Measurements from ENCODE around the gene TRMT11. TPM values are rescaled to one million over a fixed set of nuclear protein-coding genes. Genes with fewer than 3 reads are reported as not detected.

TRMT11 gene
- total RNA-seq, 1 donor from 2014 or later: 20.4 TPM

DNA sequence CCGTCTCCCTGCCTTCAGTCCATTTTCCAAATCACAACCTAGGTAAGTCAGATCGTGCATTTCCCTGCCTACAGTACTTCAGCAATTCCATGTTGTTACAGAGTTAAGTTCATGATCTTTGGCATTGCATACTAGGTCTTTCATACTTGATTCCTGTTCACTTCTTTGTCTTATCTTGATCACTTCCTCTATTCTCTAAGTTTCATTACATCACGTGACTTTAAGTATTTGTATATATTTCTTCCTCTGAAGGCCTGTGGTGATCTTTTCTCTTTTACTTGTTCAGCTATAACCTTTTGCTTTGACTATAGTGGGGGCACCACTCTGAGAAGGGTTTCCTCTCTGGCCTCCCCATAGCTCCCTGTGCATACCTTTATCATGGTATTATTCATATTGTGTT is 100.2 kb downstream of the TRMT11 start:
- Mint-ChIP-seq H3K27me3 (ENCODE audit: unreplicated experiment) (no peaks in the 10 kb centered on the region), H3K27ac (ENCODE audit: unreplicated experiment) (no peak overlapping the region), H3K9me3 (ENCODE audit: unreplicated experiment) (peaks cover 9% of the 10 kb centered on the region), H3K4me1 (ENCODE audit: unreplicated experiment) (no peaks in the 10 kb centered on the region), H3K36me3 (ENCODE audit: unreplicated experiment) (peaks cover 8% of the 10 kb centered on the region), H3K4me3 (ENCODE audit: unreplicated experiment) (no peak overlapping the region)
- DNase-seq (ENCODE audit: extremely low spot score, unreplicated experiment): no peak
- TF ChIP-seq, protein P1, sequence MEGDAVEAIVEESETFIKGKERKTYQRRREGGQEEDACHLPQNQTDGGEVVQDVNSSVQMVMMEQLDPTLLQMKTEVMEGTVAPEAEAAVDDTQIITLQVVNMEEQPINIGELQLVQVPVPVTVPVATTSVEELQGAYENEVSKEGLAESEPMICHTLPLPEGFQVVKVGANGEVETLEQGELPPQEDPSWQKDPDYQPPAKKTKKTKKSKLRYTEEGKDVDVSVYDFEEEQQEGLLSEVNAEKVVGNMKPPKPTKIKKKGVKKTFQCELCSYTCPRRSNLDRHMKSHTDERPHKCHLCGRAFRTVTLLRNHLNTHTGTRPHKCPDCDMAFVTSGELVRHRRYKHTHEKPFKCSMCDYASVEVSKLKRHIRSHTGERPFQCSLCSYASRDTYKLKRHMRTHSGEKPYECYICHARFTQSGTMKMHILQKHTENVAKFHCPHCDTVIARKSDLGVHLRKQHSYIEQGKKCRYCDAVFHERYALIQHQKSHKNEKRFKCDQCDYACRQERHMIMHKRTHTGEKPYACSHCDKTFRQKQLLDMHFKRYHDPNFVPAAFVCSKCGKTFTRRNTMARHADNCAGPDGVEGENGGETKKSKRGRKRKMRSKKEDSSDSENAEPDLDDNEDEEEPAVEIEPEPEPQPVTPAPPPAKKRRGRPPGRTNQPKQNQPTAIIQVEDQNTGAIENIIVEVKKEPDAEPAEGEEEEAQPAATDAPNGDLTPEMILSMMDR (IDR thresholded peaks at IDR 0.05): no peak

Other genes with a start within 250 kb of the TRMT11 start
- gene HEY2, start 236.9 kb upstream of the TRMT11 start, total RNA-seq: 22.7 and 25.8 TPM in 2 replicates
- 63.5 and 65.7 TPM in 2 replicates for gene NCOA7, start 195.6 kb upstream of the TRMT11 start, total RNA-seq
- 15.0 and 16.6 TPM in 2 replicates for gene HINT3, start 29.8 kb upstream of the TRMT11 start, total RNA-seq